Upper lobe of left lung (tissue), 6 donors: ENCODE measurements around the gene AKR1C4. TPM values are rescaled to one million over a fixed set of nuclear protein-coding genes. Genes with fewer than 3 reads are reported as not detected.
"Not testable (repeated sequence)": the region's sequence is repeated elsewhere in the genome, so short reads cannot be mapped to it uniquely, and the experiment has no call there.

Experiments
- ATAC-seq, 2 donors: fragments of 200-7000 bp; cut with Tn5 transposase; one replicate each; pipeline ENCODE4 v1.9.1; 2022; ENCODE audit warnings: mild to moderate bottlenecking in 2 of 2, moderate library complexity in 2 of 2; ENCODE audit not compliant: low FRiP score in 2 of 2
- DNase-seq, 2 donors: peaks; one replicate each; pipeline ENCODE4 v3.0.0-alpha.2; 2019 to 2020
- H3K27ac ChIP-seq, 4 donors: fragments of 200-600 bp; sonication (generic); one replicate each; pipeline ENCODE4 v1.5.1; 2016 to 2019
- H3K27me3 ChIP-seq, 4 donors: fragments of 200-600 bp; sonication (generic); one replicate each; pipeline ENCODE4 v1.5.1; 2017 to 2019
- H3K36me3 ChIP-seq, 4 donors: fragments of 200-600 bp; sonication (generic); one replicate each; pipeline ENCODE4 v1.5.1; 2016 to 2019
- H3K4me1 ChIP-seq, 4 donors: fragments of 200-600 bp; sonication (generic); one replicate each; pipeline ENCODE4 v1.5.1; 2018 to 2019
- H3K4me3 ChIP-seq, 4 donors: fragments of 200-600 bp; sonication (generic); one replicate each; pipeline ENCODE4 v1.5.1; 2017 to 2019; ENCODE audit warnings: mild to moderate bottlenecking in 2 of 4, moderate library complexity in 1 of 4
- H3K9me3 ChIP-seq, 4 donors: fragments of 200-600 bp; sonication (generic); one replicate each; pipeline ENCODE4 v1.5.1; 2018 to 2019
- CTCF ChIP-seq, 6 experiments: fragments of 450-650 bp in 4 of 6; fragments of 200-600 bp in 2 of 6; sonication (generic) in 2 of 6; IDR thresholded peaks; one replicate each; pipeline ENCODE4 v1.5.1; 2016 to 2019; ENCODE audit warnings: antibody characterized with exemption in 6 of 6
- EP300 ChIP-seq, 4 donors: sonication (generic); formaldehyde crosslinking; IDR thresholded peaks; one replicate each; pipeline ENCODE4 v1.5.1; 2017; ENCODE audit warnings: antibody characterized with exemption in 4 of 4, control low read depth in 2 of 4
- POLR2A ChIP-seq, 4 donors: fragments of 450-650 bp; IDR thresholded peaks; one replicate each; pipeline ENCODE4 v1.5.1; 2016 to 2017; ENCODE audit warnings: antibody characterized with exemption in 4 of 4, mild to moderate bottlenecking in 2 of 4
- POLR2AphosphoS5 ChIP-seq, 2 donors: sonication (generic); formaldehyde crosslinking; IDR thresholded peaks; one replicate each; pipeline ENCODE4 v1.5.1; 2017; ENCODE audit warnings: antibody characterized with exemption in 2 of 2
- WGBS, 2 donors: methylation state at CpG; one replicate each; pipeline ENCODE4 v1.1.5; 2017 to 2018; 5-methylcytosine and 5-hydroxymethylcytosine counted together
- total RNA-seq, 6 donors: library from RNA; depleted of rRNA in 4 of 6; stranded (reverse); fragments of >200 nt in 4 of 6; gene quantifications; one replicate each; pipeline versions ENCODE4 v1.1.0 to v1.2.1, GENCODE V29; 2016 to 2021
- donor health status: DM: no; HTN: no; CAD: no; lungs with moderate emphysema.
- donor health status: DM: no; HTN: yes; CAD: no; lungs with severe emphysema.

Gene AKR1C4
- total RNA-seq, 6 donors from 2014 or later: not detected

GRCh38 chr10:5211696-5212536 lies 15.3 kb downstream of the AKR1C4 start:
- H3K4me1 ChIP-seq: no peaks in the 10 kb centered on the region
- TF ChIP-seq POLR2AphosphoS5 (IDR thresholded peaks at IDR 0.05) (no peak), CTCF (IDR thresholded peaks at IDR 0.05) (no peak), POLR2A (IDR thresholded peaks at IDR 0.05) (no peak), EP300 (IDR thresholded peaks at IDR 0.05) (no peak)
- ATAC-seq: no peak
- H3K36me3 ChIP-seq: no peaks in the 10 kb centered on the region
- no peak overlapping the region for H3K27ac ChIP-seq
- no peak overlapping the region for H3K4me3 ChIP-seq
- H3K27me3 ChIP-seq: no peaks in the 10 kb centered on the region
- H3K9me3 ChIP-seq: no peaks in the 10 kb centered on the region
- DNase-seq: no peak

- Histone ChIP-seq H3K4me3 (no peak overlapping the region), H3K27me3 (no peaks in the 10 kb centered on the region), H3K27ac (no peak overlapping the region), H3K36me3 (no peaks in the 10 kb centered on the region), H3K9me3 (no peaks in the 10 kb centered on the region), H3K4me1 (no peaks in the 10 kb centered on the region)
- TF ChIP-seq CTCF (IDR thresholded peaks at IDR 0.05) (no peak), POLR2AphosphoS5 (IDR thresholded peaks at IDR 0.05) (no peak), EP300 (IDR thresholded peaks at IDR 0.05) (no peak), POLR2A (IDR thresholded peaks at IDR 0.05) (no peak)
- ATAC-seq (no peak), DNase-seq (no peak)
- 38 to 45% methylated on average over 2 of the region's 2 CpGs for WGBS, 2 donors
Measured at GRCh38 chr10:5216801-5217200, 20.2 kb downstream of the AKR1C4 start.

- 69 to 71% methylated on average over 3 of the region's 3 CpGs for WGBS, 2 donors
- Histone ChIP-seq H3K9me3 (no peaks in the 10 kb centered on the region), H3K36me3 (no peaks in the 10 kb centered on the region), H3K27ac (no peak overlapping the region), H3K4me3 (no peak overlapping the region), H3K4me1 (no peaks in the 10 kb centered on the region), H3K27me3 (no peaks in the 10 kb centered on the region)
- TF ChIP-seq POLR2AphosphoS5 (IDR thresholded peaks at IDR 0.05) (no peak), POLR2A (IDR thresholded peaks at IDR 0.05) (no peak), CTCF (IDR thresholded peaks at IDR 0.05) (no peak), EP300 (IDR thresholded peaks at IDR 0.05) (no peak)
- DNase-seq (no peak), ATAC-seq (no peak)
Measured at GRCh38 chr10:5219262-5219661, 22.6 kb downstream of the AKR1C4 start.

DNA sequence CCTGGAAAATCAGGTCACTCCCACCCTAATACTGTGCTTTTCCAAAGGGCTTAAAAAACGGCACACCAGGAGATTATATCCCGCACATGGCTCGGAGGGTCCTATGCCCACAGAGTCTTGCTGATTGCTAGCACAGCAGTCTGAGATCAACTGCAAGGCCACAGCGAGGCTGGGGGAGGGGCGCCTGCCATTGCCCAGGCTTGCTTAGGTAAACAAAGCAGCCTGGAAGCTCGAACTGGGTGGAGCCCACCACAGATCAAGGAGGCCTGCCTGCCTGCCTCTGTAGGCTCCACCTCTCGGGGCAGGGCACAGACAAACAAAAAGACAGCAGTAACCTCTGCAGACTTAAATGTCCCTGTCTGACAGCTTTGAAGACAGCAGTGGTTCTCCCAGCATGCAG lies 26.3 kb downstream of the AKR1C4 start:
- WGBS, 2 donors: 88 to 90% methylated on average over 6 to 7 of the region's 7 CpGs
- not testable (repeated sequence) for H3K27me3 ChIP-seq, H3K36me3 ChIP-seq, H3K9me3 ChIP-seq, H3K4me1 ChIP-seq, ATAC-seq, H3K4me3 ChIP-seq, H3K27ac ChIP-seq
- DNase-seq: peak in 1 of 2 donors; percentile 25

DNA sequence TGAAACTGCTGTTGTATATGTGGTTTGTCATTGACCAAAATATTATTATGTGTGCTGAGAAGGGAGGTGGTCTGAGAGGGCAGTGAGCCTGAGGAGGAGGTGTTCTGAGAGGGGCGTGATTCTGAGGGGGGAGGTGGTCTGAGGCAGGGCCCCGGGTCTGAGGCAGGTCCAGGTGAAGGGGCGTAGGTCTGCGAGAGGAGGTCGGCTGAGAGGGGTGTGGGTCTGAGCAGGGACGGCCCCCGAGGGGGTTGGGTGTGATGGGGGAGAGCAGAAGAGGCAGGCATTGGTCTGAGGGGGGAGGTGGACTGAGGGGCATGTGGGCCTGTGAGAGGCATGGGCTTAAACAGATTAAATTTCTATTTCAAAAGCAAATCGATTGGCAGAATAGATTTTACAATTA lies 32.4 kb downstream of the AKR1C4 start:
- TF ChIP-seq EP300 (IDR thresholded peaks at IDR 0.05) (no peak), POLR2A (IDR thresholded peaks at IDR 0.05) (no peak), CTCF (IDR thresholded peaks at IDR 0.05) (no peak), POLR2AphosphoS5 (IDR thresholded peaks at IDR 0.05) (no peak)

More for the DNA sequence above, 32.4 kb downstream of the AKR1C4 start:
- no peaks in the 10 kb centered on the region for H3K9me3 ChIP-seq
- H3K27ac ChIP-seq: no peak overlapping the region
- H3K4me3 ChIP-seq: no peak overlapping the region
- ATAC-seq: peak in 1 of 2 donors; percentile 61
- WGBS, 2 donors: 91% methylated on average over 8 of the region's 8 CpGs
- H3K27me3 ChIP-seq: no peaks in the 10 kb centered on the region
- no peaks in the 10 kb centered on the region for H3K36me3 ChIP-seq
- peaks cover 0 to 5% (median 2%) of the 10 kb centered on the region in 4 donors for H3K4me1 ChIP-seq
- DNase-seq: peak in 1 of 2 donors; percentile 30
